DOHH2 (cell line): ENCODE data around the gene GBP2.

Experiments used
- EZH2phosphoT487 ChIP-seq: fragments of 200-600 bp; sonication (generic); IDR thresholded peaks from 2 replicates; pipeline ENCODE4 v1.6.1; 2017; ENCODE audit warnings: borderline replicate concordance, mild to moderate bottlenecking, antibody characterized with exemption, low read length, moderate library complexity, mixed read lengths
- TF ChIP-seq, protein P1 (sequence below): fragments of 200-600 bp; sonication (generic); IDR thresholded peaks from one replicate; pipeline ENCODE4 v1.5.1; 2014; ENCODE audit warnings: antibody characterized with exemption, mild to moderate bottlenecking, low read depth, low read length; ENCODE audit not compliant: poor library complexity, severe bottlenecking

DNA sequence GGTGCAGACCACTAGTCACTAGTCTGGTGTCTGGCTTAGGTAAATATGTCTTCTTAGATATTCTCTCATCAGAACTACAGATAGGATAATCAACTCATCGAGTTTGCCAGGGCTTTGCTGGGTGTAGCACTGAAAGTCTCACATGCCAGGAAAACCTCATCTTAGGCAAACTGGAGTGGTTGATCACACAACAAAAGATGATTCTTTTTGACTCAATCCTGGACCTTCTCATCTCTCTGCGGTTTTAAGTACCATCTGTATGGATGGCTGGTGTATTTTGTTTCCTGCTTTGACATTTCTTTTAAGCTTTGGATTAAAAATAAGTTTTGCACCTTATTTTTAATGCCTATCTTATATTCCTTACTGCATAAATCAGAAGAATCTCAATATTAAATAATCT lies 11.3 kb downstream of the GBP2 start:
- TF ChIP-seq, protein P1, sequence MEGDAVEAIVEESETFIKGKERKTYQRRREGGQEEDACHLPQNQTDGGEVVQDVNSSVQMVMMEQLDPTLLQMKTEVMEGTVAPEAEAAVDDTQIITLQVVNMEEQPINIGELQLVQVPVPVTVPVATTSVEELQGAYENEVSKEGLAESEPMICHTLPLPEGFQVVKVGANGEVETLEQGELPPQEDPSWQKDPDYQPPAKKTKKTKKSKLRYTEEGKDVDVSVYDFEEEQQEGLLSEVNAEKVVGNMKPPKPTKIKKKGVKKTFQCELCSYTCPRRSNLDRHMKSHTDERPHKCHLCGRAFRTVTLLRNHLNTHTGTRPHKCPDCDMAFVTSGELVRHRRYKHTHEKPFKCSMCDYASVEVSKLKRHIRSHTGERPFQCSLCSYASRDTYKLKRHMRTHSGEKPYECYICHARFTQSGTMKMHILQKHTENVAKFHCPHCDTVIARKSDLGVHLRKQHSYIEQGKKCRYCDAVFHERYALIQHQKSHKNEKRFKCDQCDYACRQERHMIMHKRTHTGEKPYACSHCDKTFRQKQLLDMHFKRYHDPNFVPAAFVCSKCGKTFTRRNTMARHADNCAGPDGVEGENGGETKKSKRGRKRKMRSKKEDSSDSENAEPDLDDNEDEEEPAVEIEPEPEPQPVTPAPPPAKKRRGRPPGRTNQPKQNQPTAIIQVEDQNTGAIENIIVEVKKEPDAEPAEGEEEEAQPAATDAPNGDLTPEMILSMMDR: no peak
- no peak for TF ChIP-seq EZH2phosphoT487
